K562 (cell line): Measurements from ENCODE around the gene NR0B2. TPM values are rescaled to one million over a fixed set of nuclear protein-coding genes. Genes with fewer than 3 reads are reported as not detected.

ENCODE experiments used
- ADNP ChIP-seq: fragments of 200-800 bp; sonication (Bioruptor generic); IDR thresholded peaks from 2 replicates; pipeline ENCODE4 v1.6.1; 2016; ENCODE audit warnings: missing genetic modification characterization, missing compliant biosample characterization
- ARID3A ChIP-seq: IDR thresholded peaks from 2 replicates; pipeline ENCODE4 v1.6.1; 2012; ENCODE audit warnings: low read depth, low read length, improper control_type of control experiment, borderline replicate concordance
- BRCA1 ChIP-seq, 2 experiments: fragments of 450-650 bp in 1 of 2; sonication (generic) in 1 of 2; formaldehyde crosslinking in 1 of 2; IDR thresholded peaks; 2 replicates each; pipeline versions ENCODE4 v1.5.0 to v1.6.1; 2017 to 2020; ENCODE audit warnings: mild to moderate bottlenecking in 1 of 2, missing genetic modification reagents in 1 of 2
- BRD4 ChIP-seq: fragments of 200-600 bp; sonication (generic); IDR thresholded peaks from 2 replicates; pipeline ENCODE4 v1.6.1; 2017; ENCODE audit warnings: inconsistent platforms
- DDX20 ChIP-seq: fragments of 450-650 bp; IDR thresholded peaks from 2 replicates; pipeline ENCODE4 v1.6.1; 2016; ENCODE audit warnings: missing genetic modification characterization, low read depth, mild to moderate bottlenecking, missing compliant biosample characterization, moderate library complexity
- FOXK1 ChIP-seq: sonication (generic); formaldehyde crosslinking; IDR thresholded peaks from 2 replicates; pipeline ENCODE4 v1.8.0; 2022; ENCODE audit warnings: missing genetic modification reagents, mild to moderate bottlenecking, borderline replicate concordance
- KHSRP ChIP-seq: fragments of 450-650 bp; IDR thresholded peaks from 2 replicates; pipeline ENCODE4 v1.6.1; 2017
- NFE2L1 ChIP-seq: fragments of 450-650 bp; IDR thresholded peaks from 2 replicates; pipeline ENCODE4 v1.6.1; 2016; ENCODE audit warnings: missing genetic modification characterization, low read depth, mild to moderate bottlenecking, missing compliant biosample characterization, moderate library complexity, borderline replicate concordance
- PHF8 ChIP-seq: fragments of 200-600 bp; sonication (generic); IDR thresholded peaks from 2 replicates; pipeline ENCODE4 v1.6.1; 2012; ENCODE audit warnings: mixed run types, mild to moderate bottlenecking, inconsistent platforms, low read length, moderate library complexity, borderline replicate concordance
- POLR2H ChIP-seq: IDR thresholded peaks from 2 replicates; pipeline ENCODE4 v1.6.1; 2016; ENCODE audit warnings: missing genetic modification characterization, low read depth, mild to moderate bottlenecking, control low read depth, missing compliant biosample characterization, moderate library complexity
- RUNX1 ChIP-seq: sonication (generic); IDR thresholded peaks from 2 replicates; pipeline ENCODE4 v1.6.1; 2016; ENCODE audit warnings: antibody characterized with exemption, low read depth
- SMARCC2 ChIP-seq: fragments of 450-650 bp; IDR thresholded peaks from 2 replicates; pipeline ENCODE4 v1.6.1; 2017; ENCODE audit warnings: antibody characterized with exemption, moderate library complexity, mild to moderate bottlenecking, low read depth
- SOX6 ChIP-seq: fragments of 450-650 bp; IDR thresholded peaks from 2 replicates; pipeline ENCODE4 v1.6.1; 2014; ENCODE audit warnings: mild to moderate bottlenecking
- SREBF1 ChIP-seq: fragments of 150-350 bp; IDR thresholded peaks from 2 replicates; pipeline ENCODE4 v1.6.1; 2014; ENCODE audit warnings: antibody characterized with exemption, low read depth, low read length, borderline replicate concordance
- TBP ChIP-seq: optimal IDR thresholded peaks from 2 replicates; pipeline ENCODE3; 2011; ENCODE audit warnings: low read depth, low read length, improper control_type of control experiment
- TCF3 ChIP-seq: sonication (generic); formaldehyde crosslinking; IDR thresholded peaks from 2 replicates; pipeline ENCODE4 v1.4.0; 2020; ENCODE audit warnings: mild to moderate bottlenecking, missing genetic modification reagents
- TEAD1 ChIP-seq, 2 experiments: fragments of 450-650 bp in 1 of 2; sonication (generic) in 1 of 2; formaldehyde crosslinking; IDR thresholded peaks; 2 replicates each; pipeline versions ENCODE4 v1.4.0 to v1.8.0; 2020 to 2022; ENCODE audit warnings: mild to moderate bottlenecking in 2 of 2, missing genetic modification reagents in 1 of 2
- TFAP4 ChIP-seq: sonication (generic); formaldehyde crosslinking; IDR thresholded peaks from 2 replicates; pipeline ENCODE4 v1.8.0; 2022; ENCODE audit warnings: missing genetic modification reagents, mild to moderate bottlenecking, moderate library complexity, borderline replicate concordance
- ZC3H11A ChIP-seq: IDR thresholded peaks from 2 replicates; pipeline ENCODE4 v1.6.1; 2012; ENCODE audit warnings: low read depth, low read length, improper control_type of control experiment
- ZEB2 ChIP-seq: fragments of 450-650 bp; IDR thresholded peaks from 2 replicates; pipeline ENCODE4 v1.6.1; 2016
- ZNF507 ChIP-seq: conservative IDR thresholded peaks from 2 replicates; pipeline ENCODE4 v1.6.1; 2017; ENCODE audit warnings: missing genetic modification characterization, missing compliant biosample characterization
- ZNF586 ChIP-seq: fragments of 450-650 bp; formaldehyde crosslinking; conservative IDR thresholded peaks from 2 replicates; pipeline ENCODE4 v1.4.0; 2020; ENCODE audit warnings: mild to moderate bottlenecking, moderate library complexity
- polyA plus RNA-seq, 8 experiments: library from polyadenylated mRNA; depleted of rRNA in 4 of 8; stranded (reverse) in 5 of 8; unstranded in 3 of 8; fragments of >200 nt; fragmentation: Nextera tagmentation in 2 of 8; fragmentation: Illumina TruSeq in 1 of 8; extraction: Ambion mirVana in 2 of 8; extraction: Trizol in 1 of 8; gene quantifications; 2 replicates each; pipeline versions ENCODE4 v1.2.1 to v1.2.3, GENCODE V29; 2011 to 2014; ENCODE audit warnings: inconsistent platforms in 1 of 8, missing spikeins in 1 of 8
- total RNA-seq, 7 experiments: library from RNA; depleted of rRNA in 6 of 7; stranded (reverse); fragments of >200 nt in 6 of 7; fragmentation: Illumina TruSeq in 2 of 7; extraction: Trizol in 2 of 7; gene quantifications; 2 replicates each; pipeline versions ENCODE4 v1.2.1 to v1.2.3, GENCODE V29; 2011 to 2021; ENCODE audit warnings: low replicate concordance in 1 of 7
- TF ChIP-seq, protein P1 (sequence below): fragments of 450-650 bp; IDR thresholded peaks from 2 replicates; pipeline ENCODE4 v1.6.1; 2016
- TF ChIP-seq, protein P2 (sequence below): conservative IDR thresholded peaks from 2 replicates; pipeline ENCODE4 v1.6.1; 2011; ENCODE audit warnings: low read depth, mild to moderate bottlenecking, low read length; ENCODE audit not compliant: control insufficient read depth

The NR0B2 gene
- total and polyA plus RNA-seq, 9 of the 15 experiments (the other 6 are each of a cell fraction or from before 2014, with no cell fraction given) = not detected

DNA sequence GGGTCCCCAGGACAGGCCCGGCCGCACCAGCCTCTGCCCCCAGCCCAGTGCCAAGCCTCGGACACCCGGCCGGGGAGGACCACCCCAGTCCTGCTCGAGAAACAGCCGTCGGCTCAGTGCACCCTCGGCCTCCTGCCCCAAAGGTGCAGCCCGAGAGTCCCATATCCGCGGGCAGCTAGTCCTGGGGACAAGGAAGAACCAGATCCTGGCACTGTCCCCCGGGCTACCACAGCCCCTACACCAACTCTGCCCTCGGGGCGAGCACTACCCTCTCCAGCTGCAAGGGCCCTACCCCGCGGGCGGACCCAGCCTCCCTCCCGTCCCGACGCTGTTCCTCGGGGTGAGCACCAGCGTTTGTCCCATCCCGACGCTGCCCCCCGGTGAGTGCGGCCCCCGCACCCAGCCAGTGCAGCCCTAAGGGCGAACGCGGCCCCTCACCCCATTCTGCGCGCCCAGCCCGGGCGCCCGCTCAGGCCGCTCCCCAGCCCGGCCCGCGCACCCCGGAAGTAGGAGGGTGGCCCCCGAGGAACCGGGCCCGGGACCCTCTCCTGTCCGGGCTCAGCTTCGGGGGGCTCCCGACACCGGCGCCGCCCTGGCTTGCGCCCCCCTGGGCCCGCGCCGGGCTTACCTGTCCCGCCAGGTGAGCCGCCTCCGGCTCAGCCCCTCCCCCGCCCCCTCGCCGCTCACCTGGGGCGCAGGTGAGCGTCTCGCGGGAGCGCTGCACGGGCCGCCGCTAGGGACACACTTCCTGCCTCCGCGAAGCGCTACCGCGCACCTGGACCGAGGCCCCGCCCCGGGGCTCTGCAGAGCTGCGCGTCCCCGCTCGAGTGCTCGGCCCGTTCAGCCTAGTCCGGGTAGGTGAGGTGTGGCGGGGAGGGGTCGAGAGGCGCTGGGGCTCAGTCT lies 46.2 kb upstream of the NR0B2 start, which contains the start of gene KDF1 (continued):
- TF ChIP-seq NFE2L1 (tag) (no peak), SOX6 (0 out of 2 replicates have a peak, but pooled peaks have one; percentile 32), ADNP (tag) (no peak), SREBF1 (no peak), ZC3H11A (no peak), ARID3A (no peak), ZNF586 (no peak), TCF3 (CRISPR knock-in tag) (0 out of 2 replicates have a peak, but pooled peaks have one; percentile 6), KHSRP (no peak), ZNF507 (tag) (no peak), DDX20 (tag) (no peak), BRCA1 (IDR thresholded peaks at IDR 0.05) (no peak), BRCA1 (CRISPR knock-in tag; IDR thresholded peaks at IDR 0.05) (no peak), POLR2H (tag) (no peak), RUNX1 (no peak), TFAP4 (peak; percentile 40; the same call in 1 of the 2 replicates), PHF8 (peak; percentile 63; the same call in 1 of the 2 replicates), TEAD1 (CRISPR knock-in tag; IDR thresholded peaks at IDR 0.05) (peak in 1 of 2 experiments; percentile 21; a peak in 1 of 4 replicates), TBP (no peak), FOXK1 (CRISPR knock-in tag) (no peak), ZEB2 (peak; percentile 99), BRD4 (no peak), SMARCC2 (no peak)
- TF ChIP-seq, protein P1, sequence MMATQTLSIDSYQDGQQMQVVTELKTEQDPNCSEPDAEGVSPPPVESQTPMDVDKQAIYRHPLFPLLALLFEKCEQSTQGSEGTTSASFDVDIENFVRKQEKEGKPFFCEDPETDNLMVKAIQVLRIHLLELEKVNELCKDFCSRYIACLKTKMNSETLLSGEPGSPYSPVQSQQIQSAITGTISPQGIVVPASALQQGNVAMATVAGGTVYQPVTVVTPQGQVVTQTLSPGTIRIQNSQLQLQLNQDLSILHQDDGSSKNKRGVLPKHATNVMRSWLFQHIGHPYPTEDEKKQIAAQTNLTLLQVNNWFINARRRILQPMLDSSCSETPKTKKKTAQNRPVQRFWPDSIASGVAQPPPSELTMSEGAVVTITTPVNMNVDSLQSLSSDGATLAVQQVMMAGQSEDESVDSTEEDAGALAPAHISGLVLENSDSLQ = no peak
- TF ChIP-seq, protein P2, sequence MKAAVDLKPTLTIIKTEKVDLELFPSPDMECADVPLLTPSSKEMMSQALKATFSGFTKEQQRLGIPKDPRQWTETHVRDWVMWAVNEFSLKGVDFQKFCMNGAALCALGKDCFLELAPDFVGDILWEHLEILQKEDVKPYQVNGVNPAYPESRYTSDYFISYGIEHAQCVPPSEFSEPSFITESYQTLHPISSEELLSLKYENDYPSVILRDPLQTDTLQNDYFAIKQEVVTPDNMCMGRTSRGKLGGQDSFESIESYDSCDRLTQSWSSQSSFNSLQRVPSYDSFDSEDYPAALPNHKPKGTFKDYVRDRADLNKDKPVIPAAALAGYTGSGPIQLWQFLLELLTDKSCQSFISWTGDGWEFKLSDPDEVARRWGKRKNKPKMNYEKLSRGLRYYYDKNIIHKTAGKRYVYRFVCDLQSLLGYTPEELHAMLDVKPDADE = peak; percentile 49; the same call in 1 of the 2 replicates
